Measurements from ENCODE around the gene CCDC192.
"Not testable (repeated sequence)": the region's sequence is repeated elsewhere in the genome, so short reads cannot be mapped to it uniquely, and the experiment has no call there.

DNA sequence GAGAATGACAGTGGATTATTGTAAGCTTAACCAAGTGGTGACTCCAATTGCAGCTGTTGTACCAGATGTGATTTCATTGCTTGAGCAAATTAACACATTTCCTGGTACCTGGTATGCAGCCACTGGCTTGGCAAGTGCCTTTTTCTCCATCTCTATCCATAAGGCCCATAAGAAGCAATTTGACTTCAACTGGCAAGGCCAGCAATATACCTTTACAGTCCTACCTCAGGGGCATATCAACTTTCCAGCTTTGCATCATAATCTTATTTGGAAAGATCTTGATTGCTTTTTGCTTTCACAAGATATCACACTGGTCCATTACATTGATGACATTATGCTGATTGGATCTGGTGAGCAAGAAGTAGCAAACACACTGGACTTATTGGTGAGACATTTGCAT, 26.2 kb upstream of the CCDC192 start:
- TF ChIP-seq, protein P1, sequence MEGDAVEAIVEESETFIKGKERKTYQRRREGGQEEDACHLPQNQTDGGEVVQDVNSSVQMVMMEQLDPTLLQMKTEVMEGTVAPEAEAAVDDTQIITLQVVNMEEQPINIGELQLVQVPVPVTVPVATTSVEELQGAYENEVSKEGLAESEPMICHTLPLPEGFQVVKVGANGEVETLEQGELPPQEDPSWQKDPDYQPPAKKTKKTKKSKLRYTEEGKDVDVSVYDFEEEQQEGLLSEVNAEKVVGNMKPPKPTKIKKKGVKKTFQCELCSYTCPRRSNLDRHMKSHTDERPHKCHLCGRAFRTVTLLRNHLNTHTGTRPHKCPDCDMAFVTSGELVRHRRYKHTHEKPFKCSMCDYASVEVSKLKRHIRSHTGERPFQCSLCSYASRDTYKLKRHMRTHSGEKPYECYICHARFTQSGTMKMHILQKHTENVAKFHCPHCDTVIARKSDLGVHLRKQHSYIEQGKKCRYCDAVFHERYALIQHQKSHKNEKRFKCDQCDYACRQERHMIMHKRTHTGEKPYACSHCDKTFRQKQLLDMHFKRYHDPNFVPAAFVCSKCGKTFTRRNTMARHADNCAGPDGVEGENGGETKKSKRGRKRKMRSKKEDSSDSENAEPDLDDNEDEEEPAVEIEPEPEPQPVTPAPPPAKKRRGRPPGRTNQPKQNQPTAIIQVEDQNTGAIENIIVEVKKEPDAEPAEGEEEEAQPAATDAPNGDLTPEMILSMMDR (IDR thresholded peaks at IDR 0.05), result not testable (repeated sequence)
- TF ChIP-seq POLR2A (IDR thresholded peaks at IDR 0.05; ENCODE audit: low read depth); EP300 (IDR thresholded peaks at IDR 0.05); POLR2AphosphoS5 (IDR thresholded peaks at IDR 0.05): not testable (repeated sequence)

All from esophagus muscularis mucosa (tissue), 4 donors.